Measurements from ENCODE around the gene UBE2L3.

Gene UBE2L3

GRCh38 chr22:21589396-21589795, 21.9 kb downstream of the UBE2L3 start:
- no peak overlapping the region for H2AFZ ChIP-seq (ENCODE audit: low read length)
- no peaks in the 10 kb centered on the region for H3K27me3 ChIP-seq (replicated peaks; ENCODE audit: insufficient read depth, low read length)
- peaks cover 13% of the 10 kb centered on the region for H3F3A ChIP-seq (ENCODE audit: insufficient read depth, low read length)
- H3K9me3 ChIP-seq (replicated peaks; ENCODE audit: insufficient read depth, low read length) = no peaks in the 10 kb centered on the region
- peaks cover 63% of the 10 kb centered on the region for H4K20me1 ChIP-seq (ENCODE audit: insufficient read depth, low read length)
- H3K4me2 ChIP-seq (ENCODE audit: low read depth, low read length) = no peak overlapping the region
- H3K27ac ChIP-seq (ENCODE audit: low read length) = no peak overlapping the region
- TF ChIP-seq EZH2phosphoT487 (IDR thresholded peaks at IDR 0.05; ENCODE audit: low read length) (no peak), EZH2 (optimal IDR thresholded peaks at IDR 0.05; ENCODE audit: low read depth, low read length) (no peak)
- H3K9ac ChIP-seq (ENCODE audit: low read length) = no peak overlapping the region
- 0 out of 2 replicates have a peak, but pooled peaks cover 3% of the 10 kb centered on the region for H3K36me3 ChIP-seq (replicated peaks; ENCODE audit: insufficient read depth, low read length)
- no peaks in the 10 kb centered on the region for H3K9me2 ChIP-seq (replicated peaks; ENCODE audit: insufficient read depth, low read length)
- H3K4me3 ChIP-seq (ENCODE audit: low read length) = no peak overlapping the region
- H3K4me1 ChIP-seq (ENCODE audit: low read length) = peaks cover 19% of the 10 kb centered on the region
- DNase-seq = no peak
- peaks cover 95% of the 10 kb centered on the region for H3K79me2 ChIP-seq (ENCODE audit: low read length)

DNA sequence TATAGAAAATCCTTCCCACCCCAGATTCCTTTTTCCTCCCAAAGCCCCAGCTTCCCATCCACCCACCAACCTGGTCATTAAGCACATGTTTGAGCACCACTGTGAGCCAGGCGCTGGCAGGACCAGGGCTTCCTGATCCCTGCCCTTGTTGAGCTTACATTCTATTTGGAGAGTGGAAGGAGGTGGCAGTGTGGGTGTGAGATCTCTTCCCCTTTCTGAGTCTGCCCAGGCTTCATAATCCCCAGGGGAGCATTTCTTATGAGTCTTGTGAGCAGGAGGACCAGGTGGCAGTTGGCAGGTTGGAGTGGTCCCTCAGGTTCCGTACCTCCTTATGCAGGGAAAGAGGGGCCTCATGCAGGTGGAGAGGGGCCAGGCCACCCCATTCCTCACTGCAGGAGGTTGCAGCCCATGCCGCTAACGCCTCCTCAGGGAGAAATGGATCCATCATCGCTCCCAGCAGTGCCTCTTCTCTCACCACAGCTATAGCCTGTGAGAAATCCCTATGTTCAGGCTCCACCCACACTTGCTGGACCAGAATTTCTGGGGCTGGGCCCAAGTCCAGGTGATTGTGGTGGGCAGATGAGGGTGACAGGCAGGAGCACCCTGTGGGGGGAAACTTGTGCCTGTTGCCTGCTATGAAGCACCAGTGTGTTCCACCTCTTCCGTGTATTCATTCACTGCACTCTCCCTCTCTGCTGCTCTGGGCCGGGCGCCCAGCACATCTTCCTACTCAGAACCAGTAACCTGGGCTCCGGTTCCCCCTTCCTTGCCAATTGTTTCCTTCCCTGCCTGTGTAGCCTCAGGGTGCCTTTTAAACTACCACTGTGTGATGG, 23.5 kb downstream of the UBE2L3 start:
- H3K9me3 ChIP-seq (replicated peaks; ENCODE audit: insufficient read depth, low read length) = no peaks in the 10 kb centered on the region
- H3K9me2 ChIP-seq (replicated peaks; ENCODE audit: insufficient read depth, low read length) = no peaks in the 10 kb centered on the region
- H3K27ac ChIP-seq (ENCODE audit: low read length) = no peak overlapping the region
- H3K79me2 ChIP-seq (ENCODE audit: low read length) = peaks cover 95% of the 10 kb centered on the region
- H3K4me1 ChIP-seq (ENCODE audit: low read length) = peaks cover 13% of the 10 kb centered on the region
- DNase-seq = no peak
- no peak overlapping the region for H3K4me2 ChIP-seq (ENCODE audit: low read depth, low read length)
- no peak overlapping the region for H3K9ac ChIP-seq (ENCODE audit: low read length)
- no peaks in the 10 kb centered on the region for H3K27me3 ChIP-seq (replicated peaks; ENCODE audit: insufficient read depth, low read length)
- H3K4me3 ChIP-seq (ENCODE audit: low read length) = no peak overlapping the region
- peaks cover 57% of the 10 kb centered on the region for H4K20me1 ChIP-seq (ENCODE audit: insufficient read depth, low read length)
- H3K36me3 ChIP-seq (replicated peaks; ENCODE audit: insufficient read depth, low read length) = 0 out of 2 replicates have a peak, but pooled peaks cover 3% of the 10 kb centered on the region
- TF ChIP-seq EZH2phosphoT487 (IDR thresholded peaks at IDR 0.05; ENCODE audit: low read length) (no peak), EZH2 (optimal IDR thresholded peaks at IDR 0.05; ENCODE audit: low read depth, low read length) (no peak)
- TF ChIP-seq, protein P1, sequence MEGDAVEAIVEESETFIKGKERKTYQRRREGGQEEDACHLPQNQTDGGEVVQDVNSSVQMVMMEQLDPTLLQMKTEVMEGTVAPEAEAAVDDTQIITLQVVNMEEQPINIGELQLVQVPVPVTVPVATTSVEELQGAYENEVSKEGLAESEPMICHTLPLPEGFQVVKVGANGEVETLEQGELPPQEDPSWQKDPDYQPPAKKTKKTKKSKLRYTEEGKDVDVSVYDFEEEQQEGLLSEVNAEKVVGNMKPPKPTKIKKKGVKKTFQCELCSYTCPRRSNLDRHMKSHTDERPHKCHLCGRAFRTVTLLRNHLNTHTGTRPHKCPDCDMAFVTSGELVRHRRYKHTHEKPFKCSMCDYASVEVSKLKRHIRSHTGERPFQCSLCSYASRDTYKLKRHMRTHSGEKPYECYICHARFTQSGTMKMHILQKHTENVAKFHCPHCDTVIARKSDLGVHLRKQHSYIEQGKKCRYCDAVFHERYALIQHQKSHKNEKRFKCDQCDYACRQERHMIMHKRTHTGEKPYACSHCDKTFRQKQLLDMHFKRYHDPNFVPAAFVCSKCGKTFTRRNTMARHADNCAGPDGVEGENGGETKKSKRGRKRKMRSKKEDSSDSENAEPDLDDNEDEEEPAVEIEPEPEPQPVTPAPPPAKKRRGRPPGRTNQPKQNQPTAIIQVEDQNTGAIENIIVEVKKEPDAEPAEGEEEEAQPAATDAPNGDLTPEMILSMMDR (IDR thresholded peaks at IDR 0.05; ENCODE audit: low read length) = no peak
- no peak overlapping the region for H2AFZ ChIP-seq (ENCODE audit: low read length)
- H3F3A ChIP-seq (ENCODE audit: insufficient read depth, low read length) = peaks cover 13% of the 10 kb centered on the region

DNA sequence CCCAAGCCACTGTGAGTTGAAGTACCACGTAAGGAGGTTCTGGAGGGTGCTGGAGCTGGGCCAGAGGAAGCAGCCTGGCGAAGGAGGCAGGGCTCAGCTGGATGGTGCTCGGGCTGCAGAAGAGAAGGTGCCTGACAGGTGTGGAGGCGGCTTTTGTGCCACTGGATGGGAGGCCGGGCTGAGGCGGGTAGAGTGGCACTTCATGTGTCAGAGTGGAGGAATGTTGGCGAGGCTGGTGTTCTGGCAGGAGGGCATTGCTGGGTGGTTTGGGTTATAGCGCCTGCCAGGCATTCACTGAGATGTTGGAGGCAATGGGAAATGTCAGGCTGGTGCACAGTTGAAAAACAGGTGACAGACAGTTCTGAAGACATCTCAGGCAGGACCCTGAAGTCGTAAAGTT, 24.2 kb downstream of the UBE2L3 start:
- TF ChIP-seq EZH2phosphoT487 (IDR thresholded peaks at IDR 0.05; ENCODE audit: low read length) (no peak), EZH2 (optimal IDR thresholded peaks at IDR 0.05; ENCODE audit: low read depth, low read length) (no peak)
- TF ChIP-seq, protein P1 (IDR thresholded peaks at IDR 0.05; ENCODE audit: low read length) = no peak
- Histone ChIP-seq H3K9ac (ENCODE audit: low read length) (no peak overlapping the region), H3K79me2 (ENCODE audit: low read length) (peaks cover 95% of the 10 kb centered on the region), H3K4me1 (ENCODE audit: low read length) (peaks cover 13% of the 10 kb centered on the region), H3K9me3 (replicated peaks; ENCODE audit: insufficient read depth, low read length) (no peaks in the 10 kb centered on the region), H3K4me2 (ENCODE audit: low read depth, low read length) (no peak overlapping the region), H3K36me3 (replicated peaks; ENCODE audit: insufficient read depth, low read length) (0 out of 2 replicates have a peak, but pooled peaks cover 3% of the 10 kb centered on the region), H2AFZ (ENCODE audit: low read length) (no peak overlapping the region), H4K20me1 (ENCODE audit: insufficient read depth, low read length) (peaks cover 57% of the 10 kb centered on the region), H3F3A (ENCODE audit: insufficient read depth, low read length) (peaks cover 13% of the 10 kb centered on the region), H3K4me3 (ENCODE audit: low read length) (no peak overlapping the region), H3K9me2 (replicated peaks; ENCODE audit: insufficient read depth, low read length) (no peaks in the 10 kb centered on the region), H3K27me3 (replicated peaks; ENCODE audit: insufficient read depth, low read length) (no peaks in the 10 kb centered on the region), H3K27ac (ENCODE audit: low read length) (no peak overlapping the region)
- DNase-seq = no peak

DNA sequence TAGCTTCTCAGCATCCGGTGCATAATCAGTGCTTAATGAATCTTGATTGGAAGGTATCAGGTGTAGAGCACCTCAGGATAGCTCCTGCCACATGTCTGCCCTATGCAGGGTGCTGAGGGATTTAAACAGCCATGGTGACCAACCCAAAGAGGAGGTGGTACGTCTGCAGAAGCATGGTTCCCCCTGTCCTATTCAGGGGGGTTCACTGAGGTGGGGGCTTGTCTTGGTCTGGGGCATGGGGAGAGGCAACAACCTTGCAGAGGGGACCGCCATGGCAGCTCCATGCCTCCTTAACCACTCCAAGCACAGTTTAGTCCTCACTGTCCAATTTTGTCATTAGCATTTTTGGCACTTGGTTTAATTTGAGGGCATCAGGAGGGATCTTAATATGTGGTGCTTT, 24.9 kb downstream of the UBE2L3 start:
- no peak overlapping the region for H3K4me3 ChIP-seq (ENCODE audit: low read length)
- no peak for TF ChIP-seq EZH2 (optimal IDR thresholded peaks at IDR 0.05; ENCODE audit: low read depth, low read length)
- no peak for TF ChIP-seq EZH2phosphoT487 (IDR thresholded peaks at IDR 0.05; ENCODE audit: low read length)
- TF ChIP-seq, protein P1 (IDR thresholded peaks at IDR 0.05; ENCODE audit: low read length) = no peak
- no peak overlapping the region for H3K27ac ChIP-seq (ENCODE audit: low read length)
- H3K9me2 ChIP-seq (replicated peaks; ENCODE audit: insufficient read depth, low read length) = no peaks in the 10 kb centered on the region
- H3K4me1 ChIP-seq (ENCODE audit: low read length) = peaks cover 10% of the 10 kb centered on the region
- H3F3A ChIP-seq (ENCODE audit: insufficient read depth, low read length) = peaks cover 10% of the 10 kb centered on the region
- peaks cover 96% of the 10 kb centered on the region for H3K79me2 ChIP-seq (ENCODE audit: low read length)
- no peak overlapping the region for H3K9ac ChIP-seq (ENCODE audit: low read length)
- peaks cover 54% of the 10 kb centered on the region for H4K20me1 ChIP-seq (ENCODE audit: insufficient read depth, low read length)
- DNase-seq = no peak
- no peak overlapping the region for H2AFZ ChIP-seq (ENCODE audit: low read length)
- no peaks in the 10 kb centered on the region for H3K9me3 ChIP-seq (replicated peaks; ENCODE audit: insufficient read depth, low read length)
- H3K36me3 ChIP-seq (replicated peaks; ENCODE audit: insufficient read depth, low read length) = 0 out of 2 replicates have a peak, but pooled peaks cover 3% of the 10 kb centered on the region
- no peaks in the 10 kb centered on the region for H3K27me3 ChIP-seq (replicated peaks; ENCODE audit: insufficient read depth, low read length)
- H3K4me2 ChIP-seq (ENCODE audit: low read depth, low read length) = no peak overlapping the region

Measured in MM.1S (cell line).